Head of caudate nucleus (tissue), 42 donors: Measurements from ENCODE around the gene FASTK.

Experiments
- DNase-seq, 42 donors: peaks; one replicate each; pipeline versions ENCODE4 v3.0.0 to v3.0.0-alpha.2; 2020 to 2021; ENCODE audit warnings: mixed read lengths in 7 of 42
- intact Hi-C: fragments of 100-400 bp; cut with DNase I; formaldehyde crosslinking; loops from one replicate; pipeline ENCODE4 v1.15.0; 2022

Gene FASTK

GRCh38 chr7:151086802-151087244, 6.2 kb upstream of the FASTK start:
- peak in 22 of 42 donors; percentile 15 to 66 (median 40) for DNase-seq
- intact Hi-C loops, result no loop called here

GRCh38 chr7:151085691-151086620, 5.3 kb upstream of the FASTK start, which contains the start of gene AGAP3:
AGAP3 (plus strand) TSS chr7:151086475; CDS start chr7:151086742, 267 bp downstream.
- DNase-seq, result peak; percentile 74 to 96 (median 90)
- intact Hi-C loops, result no loop called here

- no peak for DNase-seq
- intact Hi-C loops, result no loop called here
Observed at GRCh38 chr7:151085329-151085690, 4.7 kb upstream of the FASTK start.

- peak in 1 of 42 donors; percentile 20 for DNase-seq
- intact Hi-C loops, result no loop called here
Observed at GRCh38 chr7:151083824-151084160, 3.2 kb upstream of the FASTK start.

- intact Hi-C loops, result no loop called here
- peak; percentile 66 to 94 (median 85) for DNase-seq
Observed at GRCh38 chr7:151083071-151083823, 2.6 kb upstream of the FASTK start, which contains the start of gene TMUB1. TMUB1 (minus strand) TSS chr7:151083493; CDS start chr7:151082563, 930 bp downstream.

- intact Hi-C loops, result no loop called here
- DNase-seq, result no peak
Observed at GRCh38 chr7:151082141-151083070, 1.8 kb upstream of the FASTK start.

GRCh38 chr7:151081170-151082101, 827 bp upstream of the FASTK start:
- intact Hi-C loops, result loop anchor here (2.0 kb wide), 1 partner anchor 23 kb away; the partner anchor contains the start of gene SLC4A2
- no peak for DNase-seq

- intact Hi-C loops, result loop anchor here (2.0 kb wide), 1 partner anchor 21 kb away; the partner anchor contains the start of gene SLC4A2
- peak in 31 of 42 donors; percentile 18 to 77 (median 48) for DNase-seq
Observed at GRCh38 chr7:151080067-151080521, 515 bp downstream of the FASTK start.

GRCh38 chr7:151079199-151079910, 1.3 kb downstream of the FASTK start:
- DNase-seq, result no peak
- intact Hi-C loops, result no loop called here

GRCh38 chr7:151078233-151079040, 2.2 kb downstream of the FASTK start:
- intact Hi-C loops, result no loop called here

GRCh38 chr7:151077705-151078232, 2.8 kb downstream of the FASTK start:
- intact Hi-C loops, result no loop called here
- DNase-seq, result no peak

More at GRCh38 chr7:151078233-151079040, 2.2 kb downstream of the FASTK start:
- DNase-seq, result no peak

- intact Hi-C loops, result no loop called here
- DNase-seq, result no peak
Observed at GRCh38 chr7:151076863-151077704, 3.5 kb downstream of the FASTK start.

- intact Hi-C loops, result no loop called here
- no peak for DNase-seq
Observed at GRCh38 chr7:151075978-151076426, 4.6 kb downstream of the FASTK start.

GRCh38 chr7:151075662-151075971, 5.0 kb downstream of the FASTK start:
- no peak for DNase-seq

More at GRCh38 chr7:151075662-151075971, 5.0 kb downstream of the FASTK start:
- intact Hi-C loops, result no loop called here
